GM12878 (cell line): ENCODE measurements around the gene OSMR.

Experiments used
- CEBPB ChIP-seq, 2 experiments: fragments of 150-350 bp in 1 of 2; IDR thresholded peaks; 2 replicates each; pipeline ENCODE4 v1.6.1; 2012 to 2014; ENCODE audit warnings: low read depth in 2 of 2, low read length in 2 of 2, borderline replicate concordance in 1 of 2, inconsistent platforms in 1 of 2
- CTCF ChIP-seq, 3 experiments: IDR thresholded peaks in 2 of 3; conservative IDR thresholded peaks in 1 of 3; 2 replicates each; pipeline ENCODE4 v1.5.1; 2011; ENCODE audit warnings: low read depth in 3 of 3, low read length in 3 of 3, mild to moderate bottlenecking in 3 of 3, control low read depth in 2 of 3, moderate library complexity in 2 of 3, inconsistent platforms in 1 of 3, mixed read lengths in 1 of 3; ENCODE audit not compliant: control insufficient read depth in 2 of 3, insufficient read depth in 1 of 3; ENCODE audit errors: extremely low read depth in 1 of 3
- ETV6 ChIP-seq, 2 experiments: fragments of 450-650 bp in 1 of 2; IDR thresholded peaks in 1 of 2; conservative IDR thresholded peaks in 1 of 2; 2 replicates each; pipeline ENCODE4 v1.6.1; 2014; ENCODE audit warnings: antibody characterized with exemption in 1 of 2, borderline replicate concordance in 1 of 2, low read depth in 1 of 2, mild to moderate bottlenecking in 1 of 2, moderate library complexity in 1 of 2
- EZH2 ChIP-seq: IDR thresholded peaks from 2 replicates; pipeline ENCODE4 v1.6.1; 2012; ENCODE audit warnings: low read depth, mild to moderate bottlenecking, control low read depth, inconsistent platforms, low read length, borderline replicate concordance; ENCODE audit not compliant: control insufficient read depth
- MTA3 ChIP-seq: IDR thresholded peaks from 2 replicates; pipeline ENCODE4 v1.6.1; 2012; ENCODE audit warnings: low read length, inconsistent platforms, borderline replicate concordance
- NR2C2 ChIP-seq: IDR thresholded peaks from 2 replicates; pipeline ENCODE4 v1.6.1; 2011; ENCODE audit warnings: borderline replicate concordance, low read depth; ENCODE audit not compliant: control insufficient read depth, insufficient read length
- PKNOX1 ChIP-seq: fragments of 450-650 bp; IDR thresholded peaks from 2 replicates; pipeline ENCODE4 v1.6.1; 2016; ENCODE audit warnings: mild to moderate bottlenecking
- POLR2AphosphoS5 ChIP-seq: IDR thresholded peaks from 2 replicates; pipeline ENCODE4 v1.6.1; 2011; ENCODE audit warnings: mild to moderate bottlenecking, low read length, inconsistent platforms
- PRDM15 ChIP-seq: fragments of 450-650 bp; formaldehyde crosslinking; IDR thresholded peaks from 2 replicates; pipeline ENCODE4 v1.4.0; 2020; ENCODE audit warnings: mild to moderate bottlenecking, moderate library complexity
- SMC3 ChIP-seq: IDR thresholded peaks from 2 replicates; pipeline ENCODE4 v1.6.1; 2011; ENCODE audit warnings: low read length, improper control_type of control experiment, borderline replicate concordance

- TF ChIP-seq NR2C2: no peak
- TF ChIP-seq MTA3: no peak
- TF ChIP-seq SMC3: peak; percentile 22; the same call in 1 of the 2 replicates
- TF ChIP-seq CEBPB (IDR thresholded peaks at IDR 0.05; ENCODE audit: borderline replicate concordance in 1 of 2, low read depth in 2 of 2, low read length in 2 of 2): no peak
- TF ChIP-seq CTCF (IDR thresholded peaks at IDR 0.05 in 2 of 3, conservative IDR thresholded peaks at IDR 0.05 in 1 of 3; ENCODE audit: control insufficient read depth in 2 of 3, extremely low read depth in 1 of 3, insufficient read depth in 1 of 3, low read depth in 3 of 3, low read length in 3 of 3): peak; percentile 38 to 46 (median 42); a peak in 4 of 6 replicates
- TF ChIP-seq PKNOX1: no peak
- no peak for TF ChIP-seq ETV6 (conservative IDR thresholded peaks at IDR 0.05 in 1 of 2, IDR thresholded peaks at IDR 0.05 in 1 of 2; ENCODE audit: borderline replicate concordance in 1 of 2, low read depth in 1 of 2)
- no peak for TF ChIP-seq POLR2AphosphoS5
- no peak for TF ChIP-seq EZH2
- no peak for TF ChIP-seq PRDM15 (CRISPR knock-in tag)
These were observed 13.9 kb upstream of the OSMR start for GRCh38 chr5:38831909-38832308.
